GM12801 (cell line): ENCODE measurements around the gene DTX1.

ENCODE experiments used
- CTCF ChIP-seq: IDR thresholded peaks from one replicate; pipeline ENCODE4 v1.5.1; 2011; ENCODE audit warnings: control low read depth; ENCODE audit not compliant: insufficient read length; ENCODE audit errors: extremely low read depth

Gene DTX1

GRCh38 chr12:113138826-113139225, 82.3 kb downstream of the DTX1 start:
- TF ChIP-seq CTCF, result no peak

- TF ChIP-seq CTCF, result no peak
Measured at GRCh38 chr12:113140706-113141105, 84.2 kb downstream of the DTX1 start.

- TF ChIP-seq CTCF, result no peak
Measured at GRCh38 chr12:113142173-113142885, 85.8 kb downstream of the DTX1 start.

- no peak for TF ChIP-seq CTCF
Measured at GRCh38 chr12:113142886-113143332, 86.4 kb downstream of the DTX1 start.

- TF ChIP-seq CTCF, result no peak
Measured at GRCh38 chr12:113143959-113144358, 87.4 kb downstream of the DTX1 start.

GRCh38 chr12:113144806-113145205, 88.3 kb downstream of the DTX1 start:
- no peak for TF ChIP-seq CTCF

- no peak for TF ChIP-seq CTCF
Measured at GRCh38 chr12:113145720-113146551, 89.4 kb downstream of the DTX1 start.
